K562 (cell line): ENCODE results near the gene TMEM39B. TPM values are rescaled to one million over a fixed set of nuclear protein-coding genes. Genes with fewer than 3 reads are reported as not detected.
A peak's percentile ranks its signal among the peaks of the same experiment; 100 is the strongest.
"Not testable (repeated sequence)": the region's sequence is repeated elsewhere in the genome, so short reads cannot be mapped to it uniquely, and the experiment has no call there.

Experiments
- ATAC-seq: fragments of 200-7000 bp; cut with Tn5 transposase; 3 replicates; pipeline ENCODE4 v1.9.1; 2020; ENCODE audit warnings: moderate library complexity
- BruUV-seq: library from RNA; stranded (reverse); fragments of 400-500 nt; replicated peaks from 2 replicates; lab custom pipeline; 2021; lab: Mats Ljungman, UMichigan
- CTCF ChIA-PET: fragments of 300-600 bp; formaldehyde crosslinking; extraction: SDS; loops from one replicate; lab custom pipeline; 2021; ENCODE audit warnings: low intra/inter-chr PET ratio; lab: Yijun Ruan, JAX
- POLR2A ChIA-PET: fragments of 300-600, 350-650 bp; sonication (Branson Sonifier 250); formaldehyde crosslinking; extraction: SDS; loops from one replicate; lab custom pipeline; 2021; ENCODE audit warnings: antibody characterized with exemption, inconsistent platforms; lab: Yijun Ruan, JAX
- DNase-seq, 4 experiments: peaks; one replicate each; pipeline versions ENCODE4 v3.0.0 to v3.0.0-alpha.2; 2011 to 2018; ENCODE audit warnings: low spot score in 3 of 4, mixed read lengths in 3 of 4; ENCODE audit errors: extremely low read depth in 1 of 4
- FAIRE-seq: peaks from 2 replicates; lab custom pipeline; 2011; peaks lifted over from hg19 to GRCh38; lab: Jason Lieb, UNC
- H2AFZ ChIP-seq: 2 replicates; pipeline ENCODE4 v1.6.0; 2011; ENCODE audit warnings: low read depth, low read length, control low read depth, inconsistent platforms
- H3K27ac ChIP-seq: fragments of 200-600 bp; 3 replicates; pipeline ENCODE4 v1.8.0; 2011; ENCODE audit warnings: low read depth, mild to moderate bottlenecking, control low read depth, inconsistent platforms, low read length, moderate library complexity, mixed read lengths; ENCODE audit errors: extremely low read depth
- H3K27me3 ChIP-seq, 2 experiments: fragments of 300-600 bp in 1 of 2; 2 replicates in 1 of 2; 3 replicates in 1 of 2; pipeline versions ENCODE4 v1.6.0 to v1.8.0; 2011; ENCODE audit warnings: inconsistent platforms in 2 of 2, low read length in 2 of 2, mild to moderate bottlenecking in 1 of 2, mixed read lengths in 1 of 2, moderate library complexity in 1 of 2; ENCODE audit not compliant: control insufficient read depth in 2 of 2, insufficient read depth in 2 of 2
- H3K36me3 ChIP-seq: fragments of 300-600 bp; 3 replicates; pipeline ENCODE4 v1.8.0; 2011; ENCODE audit warnings: mild to moderate bottlenecking, low read length, inconsistent platforms; ENCODE audit not compliant: control insufficient read depth, insufficient read depth
- H3K4me1 ChIP-seq, 2 experiments: fragments of 200-600 bp in 1 of 2; replicated peaks in 1 of 2; 2 replicates in 1 of 2; 3 replicates in 1 of 2; pipeline versions ENCODE4 v1.5.1 to v1.8.0; 2011; ENCODE audit warnings: inconsistent platforms in 2 of 2, low read length in 2 of 2, mild to moderate bottlenecking in 1 of 2, mixed read lengths in 1 of 2, moderate library complexity in 1 of 2; ENCODE audit not compliant: control insufficient read depth in 2 of 2, insufficient read depth in 2 of 2
- H3K4me2 ChIP-seq: 2 replicates; pipeline ENCODE4 v1.6.1; 2011; ENCODE audit warnings: low read length, control low read depth, inconsistent platforms, mixed read lengths; ENCODE audit not compliant: insufficient read depth
- H3K4me3 ChIP-seq: fragments of 200-600 bp; sonication (generic), shearing (Covaris generic); 2 replicates; pipeline ENCODE4 v1.5.1; 2016; ENCODE audit warnings: control low read depth, inconsistent platforms
- H3K79me2 ChIP-seq: fragments of 200-600 bp; 3 replicates; pipeline ENCODE4 v1.8.0; 2011; ENCODE audit warnings: low read length, inconsistent platforms; ENCODE audit not compliant: control insufficient read depth, insufficient read depth
- H3K9ac ChIP-seq, 2 experiments: 2 replicates each; pipeline versions ENCODE4 v1.6.0 to v1.6.1; 2011; ENCODE audit warnings: low read depth in 2 of 2, low read length in 2 of 2, control low read depth in 1 of 2, inconsistent platforms in 1 of 2, mild to moderate bottlenecking in 1 of 2, mixed read lengths in 1 of 2; ENCODE audit not compliant: insufficient read depth in 1 of 2
- H3K9me1 ChIP-seq: one replicate; pipeline ENCODE4 v1.6.0; 2011; ENCODE audit warnings: inconsistent platforms, mild to moderate bottlenecking, low read length, moderate library complexity; ENCODE audit not compliant: control insufficient read depth, insufficient read depth
- H3K9me3 ChIP-seq: replicated peaks from 2 replicates; pipeline ENCODE4 v1.5.1; 2011; ENCODE audit warnings: low read depth, low read length, inconsistent platforms; ENCODE audit not compliant: control insufficient read depth, insufficient read depth
- H4K20me1 ChIP-seq: replicated peaks from 2 replicates; pipeline ENCODE4 v1.6.1; 2011; ENCODE audit warnings: low read length, inconsistent platforms, mixed read lengths; ENCODE audit not compliant: control insufficient read depth, insufficient read depth
- ADNP ChIP-seq: fragments of 200-800 bp; sonication (Bioruptor generic); IDR thresholded peaks from 2 replicates; pipeline ENCODE4 v1.6.1; 2016; ENCODE audit warnings: missing genetic modification characterization, missing compliant biosample characterization
- BCOR ChIP-seq: fragments of 450-650 bp; IDR thresholded peaks from 2 replicates; pipeline ENCODE4 v1.6.1; 2016
- CBX1 ChIP-seq: sonication (generic); IDR thresholded peaks from 2 replicates; pipeline ENCODE4 v1.6.1; 2016; ENCODE audit warnings: antibody characterized with exemption, low read depth, mild to moderate bottlenecking
- CHAMP1 ChIP-seq: fragments of 450-650 bp; IDR thresholded peaks from 2 replicates; pipeline ENCODE4 v1.6.1; 2016; ENCODE audit warnings: mild to moderate bottlenecking
- CHD1 ChIP-seq: fragments of 200-600 bp; sonication (generic); IDR thresholded peaks from one replicate; pipeline ENCODE4 v1.6.1; 2012; ENCODE audit warnings: mild to moderate bottlenecking, moderate library complexity, low read length, inconsistent platforms
- CHD4 ChIP-seq: fragments of 200-600 bp; sonication (generic); IDR thresholded peaks from 3 replicates; pipeline ENCODE4 v1.6.1; 2012; ENCODE audit warnings: low read depth, mild to moderate bottlenecking, mixed read lengths, low read length, inconsistent platforms; ENCODE audit not compliant: insufficient read depth, insufficient replicate concordance, poor library complexity, severe bottlenecking
- DNMT1 ChIP-seq: fragments of 450-650 bp; IDR thresholded peaks from 2 replicates; pipeline ENCODE4 v1.6.1; 2016; ENCODE audit warnings: antibody characterized with exemption, mild to moderate bottlenecking
- NR4A1 ChIP-seq, 2 experiments: fragments of 250-450 bp in 1 of 2; fragments of 450-650 bp in 1 of 2; sonication (Bioruptor Pico) in 1 of 2; IDR thresholded peaks; 2 replicates each; pipeline versions ENCODE4 v1.4.0 to v1.6.1; 2016 to 2020; ENCODE audit warnings: mild to moderate bottlenecking in 2 of 2, missing compliant biosample characterization in 1 of 2, missing genetic modification characterization in 1 of 2, moderate library complexity in 1 of 2
- POLR2A ChIP-seq: fragments of 450-650 bp; conservative IDR thresholded peaks from 2 replicates; pipeline ENCODE4 v1.6.1; 2016
- POLR2H ChIP-seq: IDR thresholded peaks from 2 replicates; pipeline ENCODE4 v1.6.1; 2016; ENCODE audit warnings: missing genetic modification characterization, low read depth, mild to moderate bottlenecking, control low read depth, missing compliant biosample characterization, moderate library complexity
- RB1 ChIP-seq: fragments of 450-650 bp; IDR thresholded peaks from 2 replicates; pipeline ENCODE4 v1.6.1; 2017; ENCODE audit warnings: low read depth, mild to moderate bottlenecking
- THRAP3 ChIP-seq: fragments of 450-650 bp; IDR thresholded peaks from 2 replicates; pipeline ENCODE4 v1.6.1; 2016; ENCODE audit warnings: mild to moderate bottlenecking, inconsistent platforms, borderline replicate concordance
- ZFP91 ChIP-seq: sonication (generic); formaldehyde crosslinking; IDR thresholded peaks from 2 replicates; pipeline ENCODE4 v1.8.0; 2022; ENCODE audit warnings: mild to moderate bottlenecking, missing genetic modification reagents
- ZNF274 ChIP-seq: IDR thresholded peaks from 2 replicates; pipeline ENCODE4 v1.6.1; 2011; ENCODE audit warnings: low read depth, mild to moderate bottlenecking, low read length, moderate library complexity, borderline replicate concordance
- WGBS: fragments of 100-300 bp; shearing (Covaris generic); methylation state at CpG from one replicate; pipeline ENCODE4 v1.1.6; 2016; ENCODE audit warnings: low coverage, mixed read lengths; ENCODE audit not compliant: insufficient coverage; ENCODE audit errors: missing lambda C conversion rate; 5-methylcytosine and 5-hydroxymethylcytosine counted together
- in situ Hi-C: fragments of 300-500 bp; cut with MboI; formaldehyde crosslinking; loops from 4 replicates; pipeline ENCODE4 v1.15.0; 2018; ENCODE audit warnings: inconsistent platforms, mixed read lengths
- intact Hi-C: fragments of 100-400 bp; cut with micrococcal nuclease; formaldehyde crosslinking; loops from 2 replicates; pipeline ENCODE4 v1.14.2; 2022
- polyA plus RNA-seq, 8 experiments: library from polyadenylated mRNA; depleted of rRNA in 4 of 8; stranded (reverse) in 5 of 8; unstranded in 3 of 8; fragments of >200 nt; fragmentation: Nextera tagmentation in 2 of 8; fragmentation: Illumina TruSeq in 1 of 8; extraction: Ambion mirVana in 2 of 8; extraction: Trizol in 1 of 8; gene quantifications; 2 replicates each; pipeline versions ENCODE4 v1.2.1 to v1.2.3, GENCODE V29; 2011 to 2014; ENCODE audit warnings: inconsistent platforms in 1 of 8, missing spikeins in 1 of 8
- total RNA-seq, 7 experiments: library from RNA; depleted of rRNA in 6 of 7; stranded (reverse); fragments of >200 nt in 6 of 7; fragmentation: Illumina TruSeq in 2 of 7; extraction: Trizol in 2 of 7; gene quantifications; 2 replicates each; pipeline versions ENCODE4 v1.2.1 to v1.2.3, GENCODE V29; 2011 to 2021; ENCODE audit warnings: low replicate concordance in 1 of 7

Gene TMEM39B
- total and polyA plus RNA-seq, 9 of the 15 experiments (the other 6 are each of a cell fraction or from before 2014, with no cell fraction given): 0.92 to 28.5 (median 9.7) TPM

DNA sequence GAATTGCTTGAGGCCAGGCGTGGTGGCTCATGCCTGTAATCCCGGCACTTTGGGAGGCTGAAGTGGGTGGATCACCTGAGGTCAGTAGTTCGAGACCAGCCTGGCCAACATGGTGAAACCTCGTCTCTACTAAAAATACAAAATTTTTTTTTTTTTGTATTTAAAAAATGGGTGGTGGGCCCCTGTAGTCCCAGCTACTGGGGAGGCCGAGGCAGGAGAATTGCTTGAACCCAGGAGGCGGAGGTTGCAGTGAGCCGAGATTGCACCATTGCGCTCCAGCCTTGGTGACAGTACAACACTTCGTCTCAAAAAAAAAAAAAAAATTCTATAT is 61.2 kb downstream of the TMEM39B start:
- 51% methylated on average over 9 of the region's 9 CpGs for WGBS

More for the DNA sequence above, 61.2 kb downstream of the TMEM39B start:
- H4K20me1 ChIP-seq; in situ Hi-C loops; FAIRE-seq; H3K9ac ChIP-seq; DNase-seq; ATAC-seq; H3K9me1 ChIP-seq; intact Hi-C loops; BruUV-seq; H3K9me3 ChIP-seq; TF ChIP-seq NR4A1 (CRISPR knock-in tag; IDR thresholded peaks at IDR 0.05): not testable (repeated sequence)
- Histone ChIP-seq H3K79me2 (peaks cover 90% of the 10 kb centered on the region), H3K27ac (peak overlapping the region; percentile 82; the same call in 2 of the 3 replicates)
- POLR2A ChIA-PET: interaction anchor here (0.8 to 1.3 kb wide), 5 partner anchors 8 to 1762 kb away, joined by 3 to 6 read pairs (median 3); partner anchors contain the start of gene KPNA6
- TF ChIP-seq POLR2H (tag) (peak; percentile 69), CHD4 (peak; percentile 53), THRAP3 (peak; percentile 3; the same call in 1 of the 2 replicates), ZFP91 (CRISPR knock-in tag) (0 out of 2 replicates have a peak, but pooled peaks have one; percentile 20), ZNF274 (0 out of 2 replicates have a peak, but pooled peaks have one; percentile 32), CHD1 (peak; percentile 39), BCOR (peak; percentile 20; the same call in 1 of the 2 replicates), POLR2A (0 out of 2 replicates have a peak, but pooled peaks have one; percentile 19), CHAMP1 (0 out of 2 replicates have a peak, but pooled peaks have one; percentile 39), CBX1 (peak; percentile 20; the same call in 1 of the 2 replicates), ADNP (tag) (peak; percentile 91), NR4A1 (tag; IDR thresholded peaks at IDR 0.05) (0 out of 2 replicates have a peak, but pooled peaks have one; percentile 7), RB1 (0 out of 2 replicates have a peak, but pooled peaks have one; percentile 32), DNMT1 (0 out of 2 replicates have a peak, but pooled peaks have one; percentile 62)
- TF ChIP-seq, all 486 proteins: peak for 14; not testable (repeated sequence) for 472
- peak overlapping the region; percentile 32; the same call in 1 of the 2 replicates for H3K4me2 ChIP-seq
- not testable (repeated sequence) for H2AFZ ChIP-seq, H3K27me3 ChIP-seq, H3K4me3 ChIP-seq
- CTCF ChIA-PET: interaction anchor here (0.7 to 1.0 kb wide), 2 partner anchors 61 to 196 kb away, joined by 4 read pairs; partner anchors contain the start of gene TMEM39B
- H3K4me1 ChIP-seq: peaks cover 28 to 31% of the 10 kb centered on the region in 2 experiments
- peaks cover 24% of the 10 kb centered on the region; the same call in 1 of the 3 replicates for H3K36me3 ChIP-seq
